GM12873 (cell line): ENCODE results near the gene GSDMA.

Experiments used
- CTCF ChIP-seq: IDR thresholded peaks from 2 replicates; pipeline ENCODE4 v1.5.1; 2012; ENCODE audit warnings: low read depth, mild to moderate bottlenecking, moderate library complexity, low read length, control low read depth; ENCODE audit not compliant: insufficient read depth; ENCODE audit errors: missing control alignments

Gene GSDMA

GRCh38 chr17:39994448-39994847 lies 31.6 kb downstream of the GSDMA start:
- TF ChIP-seq CTCF = no peak

DNA sequence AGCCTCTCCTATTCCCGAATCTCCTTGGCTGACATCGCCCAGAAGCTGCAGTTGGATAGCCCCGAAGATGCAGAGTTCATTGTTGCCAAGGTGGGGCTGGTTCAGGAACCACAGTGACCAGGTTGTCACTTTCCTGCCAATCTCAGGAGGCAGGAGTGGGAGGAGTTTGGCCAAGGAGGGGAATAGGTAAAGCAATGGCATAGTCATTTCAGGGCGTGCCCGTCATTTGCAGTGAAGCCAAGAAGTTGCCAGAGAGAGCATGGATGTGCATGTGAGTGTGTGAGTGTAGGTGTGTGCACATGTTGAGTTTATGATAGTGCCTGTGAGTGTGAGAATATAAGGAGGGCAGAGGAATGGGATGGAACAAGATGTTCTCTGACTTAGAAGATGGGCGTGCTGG lies 32.6 kb downstream of the GSDMA start:
- TF ChIP-seq CTCF = no peak

DNA sequence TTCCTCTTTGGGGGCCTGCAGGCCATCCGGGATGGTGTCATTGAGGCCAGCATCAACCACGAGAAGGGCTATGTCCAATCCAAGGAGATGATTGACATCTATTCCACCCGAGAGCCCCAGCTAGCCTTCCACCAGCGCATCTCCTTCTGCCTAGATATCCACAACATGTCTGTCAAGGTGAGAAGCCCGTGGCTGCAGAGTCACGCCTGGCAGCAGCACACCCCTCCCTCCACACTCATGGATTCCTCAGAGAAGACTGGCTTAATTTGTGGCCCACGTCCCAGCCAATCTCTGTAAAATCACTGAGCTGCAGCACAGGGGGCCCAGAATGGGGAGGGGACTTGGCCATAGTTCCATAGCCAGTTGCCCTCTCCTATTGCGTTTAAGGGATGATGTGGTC lies 33.4 kb downstream of the GSDMA start:
- no peak for TF ChIP-seq CTCF

GRCh38 chr17:39996800-39997199 lies 34.0 kb downstream of the GSDMA start:
- TF ChIP-seq CTCF = no peak

GRCh38 chr17:39997543-39997942 lies 34.7 kb downstream of the GSDMA start:
- no peak for TF ChIP-seq CTCF

- no peak for TF ChIP-seq CTCF
Measured at GRCh38 chr17:39999067-39999466, 36.3 kb downstream of the GSDMA start.

DNA sequence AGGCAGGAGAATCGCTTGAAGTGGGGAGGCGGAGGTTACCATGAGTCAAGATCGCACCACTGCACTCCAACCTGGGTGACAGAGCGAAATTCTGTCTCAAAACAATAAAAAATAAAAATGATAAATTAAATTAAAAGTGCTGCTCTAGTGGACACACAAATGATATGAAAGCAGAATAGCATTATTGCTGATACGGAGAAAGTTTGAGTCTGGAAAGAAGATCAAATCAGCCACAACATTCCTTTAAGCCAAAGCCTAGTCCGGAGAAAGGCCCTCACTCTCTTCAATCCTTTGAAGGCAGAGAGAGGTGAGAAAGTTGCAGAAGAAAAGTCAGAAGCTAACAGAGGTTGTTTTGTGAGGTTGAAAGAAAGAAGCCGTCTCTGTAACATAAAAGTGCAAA lies 37.4 kb downstream of the GSDMA start:
- TF ChIP-seq CTCF = no peak
